Measurements from ENCODE around the gene MEOX2. TPM values are rescaled to one million over a fixed set of nuclear protein-coding genes. Genes with fewer than 3 reads are reported as not detected.

Gene MEOX2
- total RNA-seq, 2 experiments from 2014 or later, result not detected

- Mint-ChIP-seq H3K4me1 (no peaks in the 10 kb centered on the region), H3K27me3 (peaks cover 1% of the 10 kb centered on the region), H3K36me3 (ENCODE audit: low read depth) (no peaks in the 10 kb centered on the region), H3K4me3 (no peak overlapping the region), H3K27ac (no peak overlapping the region), H3K9me3 (ENCODE audit: low read depth) (peaks cover 1% of the 10 kb centered on the region)
- intact Hi-C loops (cut with DNase I, micrococcal nuclease), result no loop called here
- ATAC-seq, result no peak
- DNase-seq, result no peak
- POLR2A ChIA-PET, result no interaction called here
- CTCF ChIA-PET, result no interaction called here
Observed at GRCh38 chr7:15679306-15679705, 7.2 kb downstream of the MEOX2 start.

- DNase-seq, result no peak
Observed at GRCh38 chr7:15678653-15679052, 7.8 kb downstream of the MEOX2 start.

GRCh38 chr7:15675379-15675778 is 11.1 kb downstream of the MEOX2 start:
- intact Hi-C loops (cut with DNase I, micrococcal nuclease), result no loop called here
- ATAC-seq (no peak), DNase-seq (no peak)
- peaks cover 5% of the 10 kb centered on the region for H3K9me3 Mint-ChIP-seq (ENCODE audit: low read depth)
- no peaks in the 10 kb centered on the region for H3K4me1 Mint-ChIP-seq
- ChIA-PET CTCF (no interaction called here), POLR2A (no interaction called here)
- no peaks in the 10 kb centered on the region for H3K36me3 Mint-ChIP-seq (ENCODE audit: low read depth)
- H3K27ac Mint-ChIP-seq, result no peak overlapping the region
- H3K4me3 Mint-ChIP-seq, result no peak overlapping the region
- no peaks in the 10 kb centered on the region for H3K27me3 Mint-ChIP-seq

More at GRCh38 chr7:15678653-15679052, 7.8 kb downstream of the MEOX2 start:
- Mint-ChIP-seq H3K27me3 (no peaks in the 10 kb centered on the region), H3K27ac (no peak overlapping the region), H3K9me3 (ENCODE audit: low read depth) (peaks cover 1% of the 10 kb centered on the region), H3K4me3 (no peak overlapping the region), H3K36me3 (ENCODE audit: low read depth) (no peaks in the 10 kb centered on the region), H3K4me1 (no peaks in the 10 kb centered on the region)
- ChIA-PET POLR2A (no interaction called here), CTCF (no interaction called here)
- no peak for ATAC-seq
- intact Hi-C loops (cut with DNase I, micrococcal nuclease), result no loop called here

GRCh38 chr7:15674586-15674985 is 11.9 kb downstream of the MEOX2 start:
- intact Hi-C loops (cut with DNase I, micrococcal nuclease), result no loop called here
- Mint-ChIP-seq H3K36me3 (ENCODE audit: low read depth) (no peaks in the 10 kb centered on the region), H3K9me3 (ENCODE audit: low read depth) (peaks cover 5% of the 10 kb centered on the region), H3K4me1 (no peaks in the 10 kb centered on the region), H3K27ac (no peak overlapping the region), H3K27me3 (no peaks in the 10 kb centered on the region), H3K4me3 (no peak overlapping the region)
- ChIA-PET CTCF (no interaction called here), POLR2A (no interaction called here)
- DNase-seq, result no peak
- ATAC-seq, result no peak

- DNase-seq (no peak), ATAC-seq (no peak)
- H3K4me3 Mint-ChIP-seq, result no peak overlapping the region
- no peaks in the 10 kb centered on the region for H3K36me3 Mint-ChIP-seq (ENCODE audit: low read depth)
- CTCF ChIA-PET, result no interaction called here
- H3K27me3 Mint-ChIP-seq, result no peaks in the 10 kb centered on the region
- H3K9me3 Mint-ChIP-seq (ENCODE audit: low read depth), result peaks cover 5% of the 10 kb centered on the region
- intact Hi-C loops (cut with DNase I, micrococcal nuclease), result no loop called here
- H3K4me1 Mint-ChIP-seq, result no peaks in the 10 kb centered on the region
- no peak overlapping the region for H3K27ac Mint-ChIP-seq
- POLR2A ChIA-PET, result no interaction called here
Observed at GRCh38 chr7:15669443-15670090, 16.9 kb downstream of the MEOX2 start.

- H3K9me3 Mint-ChIP-seq (ENCODE audit: low read depth), result peaks cover 5% of the 10 kb centered on the region
- H3K27me3 Mint-ChIP-seq, result no peaks in the 10 kb centered on the region
- H3K4me3 Mint-ChIP-seq, result no peak overlapping the region
- intact Hi-C loops (cut with DNase I, micrococcal nuclease), result no loop called here
- ATAC-seq (no peak), DNase-seq (no peak)
- CTCF ChIA-PET, result no interaction called here
- H3K36me3 Mint-ChIP-seq (ENCODE audit: low read depth), result no peaks in the 10 kb centered on the region
- H3K27ac Mint-ChIP-seq, result no peak overlapping the region
- H3K4me1 Mint-ChIP-seq, result no peaks in the 10 kb centered on the region
- POLR2A ChIA-PET, result no interaction called here
Observed at GRCh38 chr7:15667991-15668390, 18.5 kb downstream of the MEOX2 start.

GRCh38 chr7:15662451-15662850 is 24.0 kb downstream of the MEOX2 start:
- Mint-ChIP-seq H3K36me3 (ENCODE audit: low read depth) (no peaks in the 10 kb centered on the region), H3K9me3 (ENCODE audit: low read depth) (no peaks in the 10 kb centered on the region), H3K4me1 (no peaks in the 10 kb centered on the region), H3K27ac (no peak overlapping the region), H3K4me3 (no peak overlapping the region), H3K27me3 (no peaks in the 10 kb centered on the region)
- intact Hi-C loops (cut with DNase I, micrococcal nuclease), result no loop called here
- ChIA-PET POLR2A (no interaction called here), CTCF (no interaction called here)
- DNase-seq (no peak), ATAC-seq (no peak)

- Mint-ChIP-seq H3K27me3 (no peaks in the 10 kb centered on the region), H3K27ac (no peak overlapping the region), H3K9me3 (ENCODE audit: low read depth) (peaks cover 7% of the 10 kb centered on the region), H3K4me3 (no peak overlapping the region), H3K4me1 (no peaks in the 10 kb centered on the region), H3K36me3 (ENCODE audit: low read depth) (no peaks in the 10 kb centered on the region)
- ATAC-seq (no peak), DNase-seq (no peak)
- intact Hi-C loops (cut with DNase I, micrococcal nuclease), result no loop called here
- POLR2A ChIA-PET, result no interaction called here
- CTCF ChIA-PET, result no interaction called here
Observed at GRCh38 chr7:15658247-15658646, 28.2 kb downstream of the MEOX2 start.

GRCh38 chr7:15652776-15653290 is 33.6 kb downstream of the MEOX2 start:
- CTCF ChIA-PET, result no interaction called here
- DNase-seq, result no peak
- Mint-ChIP-seq H3K4me3 (no peak overlapping the region), H3K4me1 (no peaks in the 10 kb centered on the region), H3K27ac (no peak overlapping the region), H3K9me3 (ENCODE audit: low read depth) (peaks cover 9% of the 10 kb centered on the region), H3K27me3 (no peaks in the 10 kb centered on the region), H3K36me3 (ENCODE audit: low read depth) (no peaks in the 10 kb centered on the region)
- intact Hi-C loops (cut with DNase I, micrococcal nuclease), result no loop called here
- ATAC-seq, result no peak
- POLR2A ChIA-PET, result no interaction called here

GRCh38 chr7:15651693-15652092 is 34.8 kb downstream of the MEOX2 start:
- Mint-ChIP-seq H3K9me3 (ENCODE audit: low read depth) (peaks cover 4% of the 10 kb centered on the region), H3K4me3 (no peak overlapping the region), H3K27me3 (no peaks in the 10 kb centered on the region), H3K36me3 (ENCODE audit: low read depth) (no peaks in the 10 kb centered on the region), H3K27ac (no peak overlapping the region), H3K4me1 (no peaks in the 10 kb centered on the region)
- DNase-seq (no peak), ATAC-seq (no peak)
- POLR2A ChIA-PET, result no interaction called here
- CTCF ChIA-PET, result no interaction called here
- intact Hi-C loops (cut with DNase I, micrococcal nuclease), result no loop called here

GRCh38 chr7:15650787-15651186 is 35.7 kb downstream of the MEOX2 start:
- ATAC-seq (no peak), DNase-seq (no peak)
- ChIA-PET CTCF (no interaction called here), POLR2A (no interaction called here)
- no peaks in the 10 kb centered on the region for H3K36me3 Mint-ChIP-seq (ENCODE audit: low read depth)
- no peaks in the 10 kb centered on the region for H3K4me1 Mint-ChIP-seq
- peaks cover 2% of the 10 kb centered on the region for H3K9me3 Mint-ChIP-seq (ENCODE audit: low read depth)
- intact Hi-C loops (cut with DNase I, micrococcal nuclease), result no loop called here
- H3K27me3 Mint-ChIP-seq, result no peaks in the 10 kb centered on the region
- no peak overlapping the region for H3K27ac Mint-ChIP-seq
- no peak overlapping the region for H3K4me3 Mint-ChIP-seq

GRCh38 chr7:15648461-15648961 is 38.0 kb downstream of the MEOX2 start:
- H3K9me3 Mint-ChIP-seq (ENCODE audit: low read depth), result peaks cover 2% of the 10 kb centered on the region
- intact Hi-C loops (cut with DNase I, micrococcal nuclease), result no loop called here
- H3K36me3 Mint-ChIP-seq (ENCODE audit: low read depth), result no peaks in the 10 kb centered on the region
- no peak for ATAC-seq
- H3K27me3 Mint-ChIP-seq, result no peaks in the 10 kb centered on the region
- POLR2A ChIA-PET, result no interaction called here
- H3K27ac Mint-ChIP-seq, result no peak overlapping the region
- H3K4me1 Mint-ChIP-seq, result no peaks in the 10 kb centered on the region
- DNase-seq, result no peak
- CTCF ChIA-PET, result no interaction called here
- H3K4me3 Mint-ChIP-seq, result no peak overlapping the region

GRCh38 chr7:15647309-15647708 is 39.2 kb downstream of the MEOX2 start:
- Mint-ChIP-seq H3K27me3 (no peaks in the 10 kb centered on the region), H3K4me1 (no peaks in the 10 kb centered on the region), H3K27ac (no peak overlapping the region), H3K9me3 (ENCODE audit: low read depth) (peaks cover 2% of the 10 kb centered on the region), H3K4me3 (no peak overlapping the region), H3K36me3 (ENCODE audit: low read depth) (no peaks in the 10 kb centered on the region)
- ChIA-PET CTCF (no interaction called here), POLR2A (no interaction called here)
- DNase-seq (no peak), ATAC-seq (no peak)
- intact Hi-C loops (cut with DNase I, micrococcal nuclease), result no loop called here
